NOMO-1 (cell line): Measurements from ENCODE around the gene NRTN.
"Not testable (repeated sequence)": the region's sequence is repeated elsewhere in the genome, so short reads cannot be mapped to it uniquely, and the experiment has no call there.

Experiments
- DNase-seq, 2 experiments: peaks; one replicate each; lab custom pipeline; 2025; ENCODE audit not compliant: unreplicated experiment in 2 of 2; lab: John Stamatoyannopoulos, UW

NRTN gene

GRCh38 chr19:5832527-5833216 is 27.8 kb downstream of the NRTN start:
- no peak for DNase-seq

- DNase-seq: no peak
These were observed 33.0 kb downstream of the NRTN start for GRCh38 chr19:5837761-5838352.

GRCh38 chr19:5838353-5839064 is 33.6 kb downstream of the NRTN start:
- DNase-seq: no peak

GRCh38 chr19:5839065-5840017 is 34.5 kb downstream of the NRTN start, which contains the start of gene FUT6:
Gene FUT6 (minus strand): TSS chr19:5839702. CDS start chr19:5832567, 7,135 bp downstream.
- DNase-seq: peak in 1 of 2 experiments; percentile 13

GRCh38 chr19:5841735-5842111 is 36.9 kb downstream of the NRTN start:
- not testable (repeated sequence) for DNase-seq

- DNase-seq: no peak
These were observed 38.5 kb downstream of the NRTN start for GRCh38 chr19:5843295-5843927.

GRCh38 chr19:5844456-5845433 is 39.9 kb downstream of the NRTN start:
- no peak for DNase-seq

GRCh38 chr19:5847846-5848245 is 43.0 kb downstream of the NRTN start:
- not testable (repeated sequence) for DNase-seq

- DNase-seq: not testable (repeated sequence)
These were observed 43.8 kb downstream of the NRTN start for GRCh38 chr19:5848621-5849020.

GRCh38 chr19:5850189-5850588 is 45.3 kb downstream of the NRTN start:
- DNase-seq: no peak

- DNase-seq: peak in 1 of 2 experiments; percentile 9
These were observed 46.0 kb downstream of the NRTN start for GRCh38 chr19:5850743-5851293.

GRCh38 chr19:5851302-5851701 is 46.4 kb downstream of the NRTN start, which contains the start of gene FUT3:
Gene FUT3 (minus strand): TSS chr19:5851449.
- DNase-seq: no peak

GRCh38 chr19:5854121-5854520 is 49.3 kb downstream of the NRTN start:
- not testable (repeated sequence) for DNase-seq

GRCh38 chr19:5855151-5855550 is 50.3 kb downstream of the NRTN start:
- DNase-seq: not testable (repeated sequence)

GRCh38 chr19:5857203-5858081 is 52.6 kb downstream of the NRTN start:
- DNase-seq: no peak

GRCh38 chr19:5863030-5863665 is 58.3 kb downstream of the NRTN start:
- DNase-seq: no peak

- no peak for DNase-seq
These were observed 59.3 kb downstream of the NRTN start for GRCh38 chr19:5864013-5864720.
